Fibroblast of mammary gland (primary cell): ENCODE results near the gene PICK1.
"Not testable (repeated sequence)": the region's sequence is repeated elsewhere in the genome, so short reads cannot be mapped to it uniquely, and the experiment has no call there.

Experiments
- DNase-seq: peaks from one replicate; pipeline ENCODE4 v3.0.0-alpha.2; 2010; ENCODE audit warnings: low read depth
- H3K4me3 ChIP-seq: 2 replicates; pipeline ENCODE4 v1.5.1; 2011; ENCODE audit warnings: low read depth, mild to moderate bottlenecking, low read length, moderate library complexity; ENCODE audit not compliant: control insufficient read depth
- TF ChIP-seq, protein P1 (sequence below): conservative IDR thresholded peaks from 2 replicates; pipeline ENCODE4 v1.5.1; 2011; ENCODE audit warnings: low read depth, low read length, inconsistent platforms; ENCODE audit not compliant: control insufficient read depth, insufficient read depth

The PICK1 gene

DNA sequence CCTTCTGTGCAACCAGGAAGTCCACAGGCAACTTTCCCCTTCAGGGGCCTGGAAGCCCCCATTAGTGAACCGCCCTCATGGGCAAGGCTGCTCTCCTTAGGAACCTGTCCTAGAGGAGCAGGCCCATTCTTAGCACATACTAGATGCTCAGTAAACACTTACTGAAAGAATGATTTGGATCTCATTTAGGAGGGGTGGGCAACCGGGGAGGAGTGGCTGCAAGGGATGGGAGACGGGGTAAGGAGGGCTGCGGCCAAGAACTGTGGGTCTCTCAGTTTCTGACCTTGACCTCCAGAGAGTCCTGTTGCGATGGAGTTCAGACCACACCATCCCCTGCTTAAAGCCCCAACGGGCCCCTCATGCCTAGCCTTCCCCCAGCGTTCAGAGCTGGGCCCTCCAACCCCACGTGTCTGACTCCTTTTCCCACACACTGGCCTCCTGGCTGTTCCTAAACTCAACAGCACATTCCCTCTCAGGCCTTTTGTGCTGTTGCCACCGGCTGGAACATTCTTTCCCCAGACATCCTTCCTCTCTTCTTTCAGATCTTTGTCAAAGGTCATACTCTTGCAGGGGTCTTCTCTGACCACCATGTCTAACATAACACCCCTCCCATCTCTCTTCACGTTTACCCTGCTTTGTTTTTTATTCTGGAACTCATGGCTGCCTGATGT is 20.7 kb upstream of the PICK1 start:
- TF ChIP-seq, protein P1, sequence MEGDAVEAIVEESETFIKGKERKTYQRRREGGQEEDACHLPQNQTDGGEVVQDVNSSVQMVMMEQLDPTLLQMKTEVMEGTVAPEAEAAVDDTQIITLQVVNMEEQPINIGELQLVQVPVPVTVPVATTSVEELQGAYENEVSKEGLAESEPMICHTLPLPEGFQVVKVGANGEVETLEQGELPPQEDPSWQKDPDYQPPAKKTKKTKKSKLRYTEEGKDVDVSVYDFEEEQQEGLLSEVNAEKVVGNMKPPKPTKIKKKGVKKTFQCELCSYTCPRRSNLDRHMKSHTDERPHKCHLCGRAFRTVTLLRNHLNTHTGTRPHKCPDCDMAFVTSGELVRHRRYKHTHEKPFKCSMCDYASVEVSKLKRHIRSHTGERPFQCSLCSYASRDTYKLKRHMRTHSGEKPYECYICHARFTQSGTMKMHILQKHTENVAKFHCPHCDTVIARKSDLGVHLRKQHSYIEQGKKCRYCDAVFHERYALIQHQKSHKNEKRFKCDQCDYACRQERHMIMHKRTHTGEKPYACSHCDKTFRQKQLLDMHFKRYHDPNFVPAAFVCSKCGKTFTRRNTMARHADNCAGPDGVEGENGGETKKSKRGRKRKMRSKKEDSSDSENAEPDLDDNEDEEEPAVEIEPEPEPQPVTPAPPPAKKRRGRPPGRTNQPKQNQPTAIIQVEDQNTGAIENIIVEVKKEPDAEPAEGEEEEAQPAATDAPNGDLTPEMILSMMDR = no peak
- H3K4me3 ChIP-seq = no peak overlapping the region
- DNase-seq = no peak

DNA sequence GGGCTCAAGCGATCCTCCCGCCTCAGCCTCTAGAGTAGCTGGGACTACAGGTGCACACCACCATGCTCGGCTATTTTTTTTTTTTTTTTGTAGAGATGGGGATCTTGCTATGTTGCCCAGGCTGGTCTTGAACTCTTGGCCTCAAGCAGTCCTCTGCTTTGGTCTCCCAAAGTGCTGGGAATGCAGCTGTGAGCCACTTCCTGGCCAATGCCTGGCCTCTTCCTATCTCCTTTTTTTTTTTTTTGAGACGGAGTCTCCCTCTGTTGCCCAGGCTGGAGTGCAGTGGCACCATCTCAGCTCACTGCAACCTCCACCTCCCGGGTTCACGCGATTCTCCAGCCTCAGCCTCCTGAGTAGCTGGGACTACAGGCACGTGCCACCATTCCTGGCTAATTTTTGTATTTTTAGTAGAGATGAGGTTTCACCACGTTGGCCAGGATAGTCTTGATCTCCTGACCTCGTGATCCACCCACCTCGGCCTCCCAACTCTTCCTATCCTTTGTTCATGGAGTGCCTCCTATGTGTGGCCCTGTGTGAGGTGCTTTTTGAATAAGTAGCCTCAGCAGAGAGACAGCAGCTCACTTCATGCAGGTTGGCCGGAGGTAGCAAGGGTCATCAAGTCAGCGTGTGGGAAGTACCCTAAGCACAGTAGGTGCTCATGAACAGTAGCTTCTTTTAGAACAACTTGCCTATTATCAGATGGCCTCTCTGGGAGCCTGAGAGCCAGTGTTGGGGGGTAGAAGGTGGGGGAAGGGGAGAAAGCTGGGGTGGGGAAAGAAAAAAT is 19.6 kb upstream of the PICK1 start:
- not testable (repeated sequence) for DNase-seq, H3K4me3 ChIP-seq

DNA sequence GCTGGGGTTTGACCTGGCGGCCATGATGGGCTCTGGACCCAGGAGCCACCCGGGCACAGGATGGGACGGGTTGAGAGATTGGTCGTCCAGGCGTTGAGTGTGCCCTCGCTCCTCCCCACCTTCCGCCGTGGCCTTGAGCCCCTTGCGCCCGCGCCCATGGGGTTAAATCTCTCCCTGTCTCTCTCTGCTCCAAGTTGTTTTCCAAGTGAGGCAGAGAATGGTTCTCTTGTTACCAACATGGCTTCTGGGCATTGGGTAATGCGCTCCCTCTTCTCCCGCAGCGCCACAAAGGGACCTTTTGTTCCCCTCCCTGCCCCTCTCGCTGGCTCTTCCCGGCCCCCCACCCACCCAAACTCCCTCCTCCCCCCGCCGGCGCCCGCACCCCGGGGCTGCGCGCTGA is 18.8 kb upstream of the PICK1 start:
- TF ChIP-seq, protein P1 = no peak
- H3K4me3 ChIP-seq = no peak overlapping the region

DNA sequence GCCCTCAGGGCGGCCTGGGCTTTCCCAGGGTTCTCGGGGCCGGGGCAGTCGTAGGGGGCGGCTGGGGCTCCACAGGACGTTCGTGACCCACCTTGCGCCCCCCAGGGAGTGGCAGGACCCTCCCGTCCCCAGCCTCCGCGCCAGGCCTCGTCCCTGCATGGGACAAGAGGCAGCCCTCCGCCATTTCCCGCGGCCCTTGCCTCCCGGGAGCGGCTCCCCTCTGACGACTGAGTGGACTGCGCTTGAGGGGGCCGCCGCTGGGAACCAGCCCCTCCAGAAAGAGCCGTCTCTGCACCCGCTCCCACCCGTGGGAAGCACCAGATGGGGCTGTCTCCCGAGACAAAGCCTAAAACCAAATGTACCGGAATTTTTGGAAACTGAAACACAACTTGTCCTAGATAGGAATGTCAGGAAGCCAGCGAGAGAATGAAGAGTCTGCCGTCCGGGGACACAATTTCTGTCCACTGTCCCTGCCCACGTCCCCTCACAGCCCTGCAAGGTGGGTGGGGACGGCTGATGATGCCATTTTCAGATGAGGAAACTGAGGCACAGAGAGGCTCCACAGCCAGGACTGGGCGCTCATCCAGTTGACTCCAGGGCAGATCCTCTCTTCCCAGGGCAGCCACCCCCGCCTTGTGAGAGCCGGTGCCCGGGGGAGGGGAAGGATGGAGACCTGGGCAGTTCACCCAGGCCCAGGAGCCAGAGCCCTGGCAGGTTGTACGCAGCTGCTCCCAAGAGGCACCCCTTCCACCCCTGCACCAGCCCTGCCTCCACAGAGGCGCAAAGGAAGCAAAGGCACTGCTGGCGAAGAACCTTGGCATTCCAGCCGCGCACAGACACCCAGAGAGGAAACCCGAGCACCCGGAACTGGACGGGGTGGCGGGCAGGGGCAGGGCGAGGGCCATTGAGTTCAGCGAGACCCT is 18.1 kb upstream of the PICK1 start:
- TF ChIP-seq, protein P1 = no peak
- no peak for DNase-seq
- H3K4me3 ChIP-seq = no peak overlapping the region

More for the DNA sequence above, 18.8 kb upstream of the PICK1 start:
- no peak for DNase-seq

DNA sequence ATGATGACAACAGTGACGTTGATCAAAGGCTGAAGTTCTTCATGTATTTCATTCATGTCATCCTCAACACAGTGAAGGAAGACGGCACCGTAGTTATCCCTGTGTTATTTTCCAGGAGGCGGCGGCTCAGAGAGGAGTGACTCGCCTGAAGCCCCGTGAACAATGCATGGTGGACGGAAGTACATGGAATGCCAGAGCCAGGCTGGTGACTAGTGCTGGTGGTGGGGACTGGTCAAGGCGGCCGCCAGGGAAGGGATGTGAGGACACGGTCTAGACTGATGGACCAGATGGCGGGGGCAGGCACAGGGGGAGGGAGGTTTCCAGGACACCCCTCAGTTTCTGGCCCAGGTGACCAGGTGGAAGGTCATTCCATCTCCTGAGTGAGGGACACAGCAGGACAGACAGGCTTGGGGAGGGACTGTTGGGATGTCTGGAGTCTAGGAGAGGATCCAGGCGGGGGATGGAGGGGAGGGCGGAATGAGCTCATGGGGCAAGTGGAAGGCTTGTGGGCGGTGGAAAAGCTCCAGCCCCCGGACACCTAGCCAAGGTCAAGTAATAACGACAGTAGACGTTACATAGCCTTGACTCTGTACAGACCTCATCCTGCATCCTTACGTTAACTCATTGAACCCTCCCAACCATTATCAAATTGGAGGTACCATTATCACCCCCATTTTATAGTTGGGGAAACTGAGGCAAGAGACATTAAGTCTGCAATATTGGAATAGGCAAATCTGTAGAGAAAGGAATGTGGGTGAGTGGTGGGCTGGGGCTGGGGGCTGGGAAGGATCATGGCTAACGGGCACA is 16.0 kb upstream of the PICK1 start:
- H3K4me3 ChIP-seq = no peak overlapping the region
- DNase-seq = no peak
- TF ChIP-seq, protein P1 = no peak

GRCh38 chr22:38041760-38042487 is 15.3 kb upstream of the PICK1 start:
- TF ChIP-seq, protein P1 = no peak

More at GRCh38 chr22:38041760-38042487, 15.3 kb upstream of the PICK1 start:
- no peak for DNase-seq
- no peak overlapping the region for H3K4me3 ChIP-seq
